ENCODE results near the gene TMEM135.

TMEM135 gene

DNA sequence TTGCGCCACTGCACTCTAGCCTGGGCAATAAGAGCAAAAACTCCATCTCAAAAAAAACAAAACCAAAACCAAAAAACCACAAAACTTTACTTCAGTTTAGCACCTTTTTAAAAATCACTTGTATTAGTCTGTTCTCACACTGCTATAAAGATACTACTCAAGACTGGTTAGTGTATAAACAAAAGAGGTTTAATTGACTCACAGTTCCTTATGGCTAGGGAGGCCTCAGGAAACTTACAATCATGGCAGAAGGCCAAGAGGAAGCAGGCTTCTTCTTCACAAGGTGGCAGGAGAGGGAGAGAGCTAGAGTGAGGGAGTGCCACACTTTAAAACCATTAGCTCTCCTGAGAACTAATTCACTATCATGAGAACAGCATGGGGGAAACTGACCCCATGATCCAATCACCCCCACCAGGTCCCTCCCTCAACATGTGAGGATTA, 261.3 kb downstream of the TMEM135 start:
- FAIRE-seq (no peak), DNase-seq (ENCODE audit: low spot score) (no peak)

DNA sequence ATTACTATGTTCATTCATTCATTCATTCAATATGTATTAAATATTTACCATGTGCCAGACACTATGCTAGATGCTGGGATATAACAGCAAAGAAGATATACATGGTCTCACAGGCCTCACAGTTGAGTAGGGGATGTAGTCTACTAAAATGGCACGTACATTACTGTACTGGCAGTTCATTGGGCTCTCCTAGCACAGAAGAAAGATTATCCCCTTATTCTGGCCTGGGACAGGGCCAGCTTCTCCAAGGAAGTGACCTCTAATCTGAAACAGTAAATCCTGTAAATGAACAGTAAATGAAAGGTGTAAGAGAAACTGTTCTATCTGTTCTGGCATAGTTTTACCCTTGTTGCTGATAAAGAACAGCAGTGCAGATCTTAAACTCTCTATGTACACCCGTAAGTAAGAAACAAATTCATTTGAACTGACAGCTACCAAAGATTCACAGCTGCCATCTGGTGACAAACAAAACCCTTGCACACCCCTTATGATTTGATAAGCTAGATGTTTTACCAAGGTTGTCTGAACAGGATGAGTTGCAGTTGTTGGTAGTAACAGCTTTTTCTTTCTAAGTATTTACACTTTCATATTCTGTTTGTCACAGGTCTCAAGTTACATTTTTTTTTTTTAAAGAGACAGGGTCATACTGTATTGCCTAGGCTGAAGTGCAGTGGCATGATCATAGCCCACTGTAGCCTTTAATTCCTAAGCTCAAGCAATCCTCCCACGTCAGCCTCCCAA, 263.1 kb downstream of the TMEM135 start:
- FAIRE-seq = no peak
- no peak for DNase-seq (ENCODE audit: low spot score)

GRCh38 chr11:87301785-87302540, 264.2 kb downstream of the TMEM135 start:
- DNase-seq (ENCODE audit: low spot score) (no peak), FAIRE-seq (no peak)

DNA sequence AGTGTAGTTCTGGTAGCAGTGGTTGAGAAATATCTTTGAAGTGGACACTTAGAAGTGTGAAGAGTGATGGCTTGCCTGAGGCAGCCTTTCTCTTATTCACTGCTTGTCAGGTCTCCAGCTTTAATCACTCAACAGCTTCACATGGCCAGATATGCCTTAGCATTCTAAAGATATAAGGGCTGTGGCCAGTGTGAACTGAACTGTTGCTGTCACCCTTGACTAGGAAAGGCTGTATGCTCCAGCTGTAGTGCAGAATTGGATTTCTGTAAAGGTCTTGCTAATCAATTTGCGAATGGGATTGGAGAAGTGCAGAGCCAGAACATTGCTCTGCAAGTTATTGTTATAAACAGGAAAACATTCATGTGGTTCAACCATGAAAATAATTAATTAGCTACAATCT, 266.7 kb downstream of the TMEM135 start:
- DNase-seq (ENCODE audit: low spot score) (no peak), FAIRE-seq (no peak)

DNA sequence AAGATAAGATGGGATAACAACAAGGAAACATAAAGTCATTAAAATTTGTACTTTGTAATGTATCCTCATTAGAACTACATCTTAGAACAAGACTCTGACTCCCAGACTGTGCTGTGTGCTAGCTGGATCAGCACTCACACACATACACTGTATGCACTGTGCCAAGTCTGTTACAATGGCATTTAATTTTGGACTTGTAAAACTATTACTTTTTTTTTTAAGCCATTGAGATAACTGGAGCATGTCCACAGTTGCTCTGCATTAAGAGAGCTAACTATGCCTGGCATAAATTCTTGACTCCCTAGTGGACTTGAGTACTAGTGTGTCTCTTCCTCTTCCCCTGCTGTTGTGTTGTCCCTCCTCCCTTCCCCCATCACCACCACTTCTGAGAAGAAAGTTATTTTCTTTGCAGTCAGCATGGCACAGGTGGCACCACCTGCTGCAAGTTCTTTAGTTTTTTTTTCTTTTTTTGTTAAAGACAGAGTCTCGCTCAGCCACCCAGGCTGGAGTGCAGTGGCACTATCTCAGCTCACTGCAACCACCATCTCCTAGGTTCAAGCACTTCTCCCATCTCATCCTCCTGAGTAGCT, 268.6 kb downstream of the TMEM135 start:
- DNase-seq (ENCODE audit: low spot score) = no peak
- no peak for FAIRE-seq

GRCh38 chr11:87307101-87307500, 269.4 kb downstream of the TMEM135 start:
- FAIRE-seq = no peak
- no peak for DNase-seq (ENCODE audit: low spot score)

DNA sequence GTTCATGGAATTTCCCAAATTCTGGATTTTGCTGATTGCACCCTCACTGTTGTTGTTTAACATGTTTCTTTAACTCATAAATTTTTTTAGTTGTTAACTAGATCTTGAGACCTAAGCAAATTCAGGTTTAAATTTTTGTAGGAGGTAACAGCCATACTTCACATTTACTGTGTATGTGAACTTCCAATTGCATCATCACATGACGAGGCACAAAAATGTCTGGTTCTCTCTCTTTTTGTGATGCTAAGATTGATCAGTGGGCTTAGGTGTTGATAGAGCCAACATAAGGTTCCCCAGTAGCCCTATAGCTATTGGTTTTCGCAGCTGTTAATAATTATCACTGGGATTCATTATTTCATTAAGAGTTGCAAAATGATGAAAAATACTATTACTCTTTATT, 277.5 kb downstream of the TMEM135 start:
- FAIRE-seq (no peak), DNase-seq (ENCODE audit: low spot score) (no peak)

DNA sequence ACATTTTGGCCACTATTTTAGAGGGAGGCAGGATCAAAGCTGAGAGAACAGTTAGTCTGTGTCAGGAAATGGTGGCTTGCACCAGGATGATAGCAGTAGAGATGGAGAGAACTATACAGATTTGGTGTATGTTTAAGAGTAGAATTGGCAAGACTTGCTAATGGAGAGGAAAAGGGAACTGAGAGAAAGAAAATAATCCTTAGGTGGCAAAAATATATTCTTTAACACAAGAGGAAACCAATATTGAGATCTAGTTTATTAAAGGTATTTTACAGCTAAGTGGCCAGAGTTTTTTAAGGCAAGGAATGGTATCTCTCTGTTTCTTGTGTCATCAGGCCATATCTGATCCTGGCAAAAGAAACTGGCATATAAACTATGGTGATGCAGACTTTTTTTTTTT, 278.8 kb downstream of the TMEM135 start:
- DNase-seq (ENCODE audit: low spot score) (no peak), FAIRE-seq (no peak)

- FAIRE-seq (no peak), DNase-seq (ENCODE audit: low spot score) (no peak)
Measured at GRCh38 chr11:87317441-87317840, 279.7 kb downstream of the TMEM135 start.

DNA sequence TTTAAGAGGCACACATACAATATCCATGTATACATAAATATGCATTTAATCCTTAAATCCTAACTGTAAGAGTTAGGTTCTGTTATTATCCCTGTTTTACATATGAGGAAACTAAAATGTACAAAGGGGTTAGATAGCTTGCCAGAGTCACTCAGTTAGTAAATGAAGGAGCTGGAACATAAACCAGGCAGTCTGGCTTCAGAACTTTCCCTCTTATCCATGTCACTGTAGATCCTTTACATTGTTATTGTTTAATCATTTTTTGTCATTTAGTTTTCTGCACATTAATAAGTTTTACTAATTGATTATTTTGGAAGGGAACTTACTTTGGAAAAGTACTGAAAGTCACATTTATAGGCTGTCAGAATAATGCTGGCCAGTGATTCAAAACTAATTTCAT, 282.4 kb downstream of the TMEM135 start:
- DNase-seq (ENCODE audit: low spot score) (no peak), FAIRE-seq (no peak)

GRCh38 chr11:87322568-87322967, 284.8 kb downstream of the TMEM135 start:
- no peak for FAIRE-seq
- no peak for DNase-seq (ENCODE audit: low spot score)

GRCh38 chr11:87323899-87324298, 286.2 kb downstream of the TMEM135 start:
- no peak for DNase-seq (ENCODE audit: low spot score)
- no peak for FAIRE-seq

GRCh38 chr11:87324817-87325489, 287.2 kb downstream of the TMEM135 start:
- DNase-seq (ENCODE audit: low spot score) (no peak), FAIRE-seq (no peak)

- no peak for FAIRE-seq
- DNase-seq (ENCODE audit: low spot score) = no peak
Measured at GRCh38 chr11:87325490-87325872, 287.7 kb downstream of the TMEM135 start.

DNA sequence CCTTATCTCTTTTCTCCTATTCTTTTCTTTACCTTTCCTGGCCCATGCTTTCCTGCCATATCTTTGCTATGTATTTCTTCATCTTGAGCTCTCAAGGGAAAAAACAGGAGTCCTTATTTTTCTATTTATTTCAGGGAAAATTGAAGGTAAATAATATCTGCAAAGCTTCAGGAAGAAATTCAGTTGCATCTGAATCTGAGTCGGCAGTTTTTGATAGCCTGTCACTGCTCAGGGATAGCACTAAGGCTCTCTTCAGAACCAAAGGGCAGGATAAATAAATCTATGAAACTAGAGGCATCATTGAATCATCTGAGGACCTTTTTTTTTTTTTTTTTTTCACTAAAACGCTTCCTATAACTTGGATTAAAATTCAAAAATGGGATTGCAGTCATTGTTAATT, 288.9 kb downstream of the TMEM135 start:
- FAIRE-seq (no peak), DNase-seq (ENCODE audit: low spot score) (no peak)

DNA sequence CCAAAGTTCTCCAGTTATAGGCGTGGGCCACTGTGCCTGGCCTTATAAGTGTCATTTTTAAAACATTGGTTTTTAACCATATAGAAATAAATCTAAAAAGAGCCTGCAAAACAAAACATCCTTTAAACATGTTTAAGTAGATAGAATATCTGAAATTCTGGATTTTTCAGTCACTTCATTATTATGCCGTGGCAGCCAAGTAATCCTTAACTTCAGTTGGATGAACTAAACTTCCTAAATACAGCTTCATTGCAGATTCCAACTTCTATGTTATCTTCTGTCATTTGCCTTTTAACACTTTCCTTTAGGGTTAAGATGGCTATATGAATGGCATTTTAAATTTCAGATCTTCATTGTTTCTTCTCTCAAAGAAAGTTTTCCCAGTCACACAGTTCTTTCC, 291.4 kb downstream of the TMEM135 start:
- no peak for FAIRE-seq

DNA sequence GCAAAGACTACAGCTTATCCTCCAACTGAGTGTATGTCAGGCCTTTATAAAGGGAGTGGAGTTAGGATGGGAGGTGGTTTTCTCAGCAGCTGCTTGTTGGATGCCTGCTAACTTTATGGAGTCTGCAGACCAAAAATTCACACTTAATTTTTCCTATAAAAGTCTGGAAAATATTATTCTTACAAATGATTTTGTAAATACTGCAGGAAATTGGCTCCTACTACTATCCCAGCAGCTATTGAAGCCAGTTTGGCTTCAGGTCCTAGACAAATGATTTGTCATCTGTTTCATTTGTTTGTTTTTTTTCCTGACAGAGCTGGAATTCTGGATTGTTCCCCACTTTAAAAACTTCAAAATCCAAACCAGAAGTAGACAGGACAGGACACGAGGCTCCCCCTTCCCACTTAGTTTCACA, 292.5 kb downstream of the TMEM135 start:
- no peak for DNase-seq (ENCODE audit: low spot score)
- FAIRE-seq = no peak

More for the DNA sequence above, 291.4 kb downstream of the TMEM135 start:
- no peak for DNase-seq (ENCODE audit: low spot score)

DNA sequence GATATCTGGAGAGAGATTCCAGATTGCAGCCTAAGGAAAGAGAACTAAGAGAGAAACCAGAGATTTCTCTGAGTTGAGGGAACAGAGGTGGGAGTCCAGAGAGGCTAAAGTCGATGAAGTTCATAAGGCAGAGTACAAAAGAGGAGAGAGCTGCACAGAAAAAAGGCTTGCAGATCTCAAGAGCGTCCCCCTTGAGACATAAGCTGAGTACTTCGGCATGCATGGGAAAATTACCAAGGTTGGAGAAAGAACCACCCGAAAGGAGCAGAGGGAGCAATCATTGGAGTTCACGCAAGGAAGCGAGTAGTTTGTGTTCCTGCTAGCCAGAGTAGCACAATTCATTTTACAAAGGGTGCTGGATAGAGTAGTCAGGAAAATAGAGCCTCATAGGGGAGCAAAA, 293.5 kb downstream of the TMEM135 start:
- no peak for DNase-seq (ENCODE audit: low spot score)
- no peak for FAIRE-seq

DNA sequence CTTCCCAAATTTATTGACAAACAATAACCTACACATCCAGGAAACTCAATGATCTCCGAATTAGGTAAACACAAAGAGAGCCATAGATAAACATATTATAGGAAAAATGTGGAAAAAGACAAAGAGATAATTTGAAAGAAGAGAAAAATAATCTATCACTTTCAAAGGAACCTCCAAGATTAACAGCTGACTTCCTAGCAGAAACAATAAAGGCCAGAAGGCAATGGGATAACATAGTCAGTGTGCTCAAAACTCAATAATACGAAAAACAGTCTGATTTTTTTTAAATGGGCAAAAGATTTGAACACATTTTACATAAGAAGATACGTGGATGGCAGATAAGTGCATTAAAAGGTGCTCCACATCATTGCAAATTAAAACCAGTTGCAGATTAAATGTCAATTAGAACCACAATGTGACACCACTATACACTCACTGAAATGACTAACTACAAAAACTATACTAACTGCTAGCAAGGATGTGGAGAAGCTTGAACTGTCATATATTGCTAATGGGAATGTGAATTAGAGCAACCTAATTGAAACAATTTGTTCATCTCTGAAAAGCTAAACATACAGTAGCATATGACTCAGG, 300.4 kb downstream of the TMEM135 start:
- FAIRE-seq (no peak), DNase-seq (ENCODE audit: low spot score) (no peak)

DNA sequence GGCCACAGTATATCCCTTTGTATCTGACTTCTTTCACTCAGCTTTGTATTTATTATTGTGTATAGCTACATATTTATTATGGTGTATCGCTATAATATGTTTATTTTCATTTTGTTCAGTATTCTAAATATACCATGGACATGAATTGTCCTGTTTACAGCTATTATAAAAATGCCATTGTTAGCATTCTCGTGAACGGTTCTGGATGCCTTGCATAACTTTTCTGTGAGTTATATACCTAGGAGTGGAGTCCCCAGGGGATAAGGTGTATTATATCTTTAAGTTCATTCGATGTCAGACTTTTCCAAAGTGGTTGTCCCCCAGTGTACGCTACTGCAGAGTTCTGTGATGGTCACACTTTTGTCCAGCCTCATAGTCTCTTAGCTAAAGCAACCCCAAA, 301.7 kb downstream of the TMEM135 start:
- DNase-seq (ENCODE audit: low spot score) (no peak), FAIRE-seq (no peak)

DNA sequence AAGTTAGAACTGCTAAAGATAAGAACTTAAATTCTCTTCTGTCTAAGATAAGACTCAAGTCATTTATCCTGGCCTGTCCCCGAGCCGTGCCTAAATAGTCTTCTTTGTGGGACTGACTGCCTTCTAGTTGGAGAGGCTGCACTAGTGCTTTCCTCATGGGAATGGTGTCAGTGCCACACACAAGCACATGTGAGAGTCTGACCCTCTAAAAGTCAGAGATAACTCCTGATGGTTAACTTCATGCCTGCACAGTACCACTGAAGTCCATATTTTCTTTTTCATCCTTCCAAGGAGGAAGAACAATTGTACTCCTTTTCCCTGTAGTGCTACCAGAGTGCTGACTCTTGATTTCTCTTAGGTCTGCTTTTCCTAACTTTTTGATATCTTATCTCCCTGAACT, 309.7 kb downstream of the TMEM135 start:
- DNase-seq (ENCODE audit: low spot score) (no peak), FAIRE-seq (no peak)

GRCh38 chr11:87347854-87348253, 310.1 kb downstream of the TMEM135 start:
- FAIRE-seq = no peak
- DNase-seq (ENCODE audit: low spot score) = no peak
